Esophagus squamous epithelium (tissue), 4 donors: ENCODE results near the gene ARL4C.

Experiments
- CTCF ChIP-seq, 6 experiments: fragments of 450-650 bp in 4 of 6; fragments of 200-600 bp in 2 of 6; sonication (generic) in 2 of 6; IDR thresholded peaks; one replicate each; pipeline ENCODE4 v1.5.1; 2016 to 2019; ENCODE audit warnings: antibody characterized with exemption in 6 of 6, mild to moderate bottlenecking in 4 of 6, moderate library complexity in 4 of 6
- POLR2A ChIP-seq, 4 donors: fragments of 450-650 bp; IDR thresholded peaks; one replicate each; pipeline ENCODE4 v1.6.1; 2017; ENCODE audit warnings: antibody characterized with exemption in 4 of 4, mild to moderate bottlenecking in 4 of 4, moderate library complexity in 3 of 4

GRCh38 chr2:234493796-234494195 is 3.1 kb downstream of the ARL4C start:
- TF ChIP-seq CTCF (IDR thresholded peaks at IDR 0.05) (no peak), POLR2A (IDR thresholded peaks at IDR 0.05) (no peak)
